K562 (cell line): ENCODE measurements around the gene ADARB2. TPM values are rescaled to one million over a fixed set of nuclear protein-coding genes. Genes with fewer than 3 reads are reported as not detected.

Source experiments
- ATAC-seq: fragments of 200-7000 bp; cut with Tn5 transposase; 3 replicates; pipeline ENCODE4 v1.9.1; 2020; ENCODE audit warnings: moderate library complexity
- BruUV-seq: library from RNA; stranded (reverse); fragments of 400-500 nt; replicated peaks from 2 replicates; lab custom pipeline; 2021; lab: Mats Ljungman, UMichigan
- CTCF ChIA-PET: fragments of 300-600 bp; formaldehyde crosslinking; extraction: SDS; loops from one replicate; lab custom pipeline; 2021; ENCODE audit warnings: low intra/inter-chr PET ratio; lab: Yijun Ruan, JAX
- POLR2A ChIA-PET: fragments of 300-600, 350-650 bp; sonication (Branson Sonifier 250); formaldehyde crosslinking; extraction: SDS; loops from one replicate; lab custom pipeline; 2021; ENCODE audit warnings: antibody characterized with exemption, inconsistent platforms; lab: Yijun Ruan, JAX
- DNase-seq, 4 experiments: peaks; one replicate each; pipeline versions ENCODE4 v3.0.0 to v3.0.0-alpha.2; 2011 to 2018; ENCODE audit warnings: low spot score in 3 of 4, mixed read lengths in 3 of 4; ENCODE audit errors: extremely low read depth in 1 of 4
- FAIRE-seq: peaks from 2 replicates; lab custom pipeline; 2011; peaks lifted over from hg19 to GRCh38; lab: Jason Lieb, UNC
- H2AFZ ChIP-seq: 2 replicates; pipeline ENCODE4 v1.6.0; 2011; ENCODE audit warnings: low read depth, low read length, control low read depth, inconsistent platforms
- H3K27ac ChIP-seq: fragments of 200-600 bp; 3 replicates; pipeline ENCODE4 v1.8.0; 2011; ENCODE audit warnings: low read depth, mild to moderate bottlenecking, control low read depth, inconsistent platforms, low read length, moderate library complexity, mixed read lengths; ENCODE audit errors: extremely low read depth
- H3K27me3 ChIP-seq, 2 experiments: fragments of 300-600 bp in 1 of 2; 2 replicates in 1 of 2; 3 replicates in 1 of 2; pipeline versions ENCODE4 v1.6.0 to v1.8.0; 2011; ENCODE audit warnings: inconsistent platforms in 2 of 2, low read length in 2 of 2, mild to moderate bottlenecking in 1 of 2, mixed read lengths in 1 of 2, moderate library complexity in 1 of 2; ENCODE audit not compliant: control insufficient read depth in 2 of 2, insufficient read depth in 2 of 2
- H3K36me3 ChIP-seq: fragments of 300-600 bp; 3 replicates; pipeline ENCODE4 v1.8.0; 2011; ENCODE audit warnings: mild to moderate bottlenecking, low read length, inconsistent platforms; ENCODE audit not compliant: control insufficient read depth, insufficient read depth
- H3K4me1 ChIP-seq, 2 experiments: fragments of 200-600 bp in 1 of 2; replicated peaks in 1 of 2; 2 replicates in 1 of 2; 3 replicates in 1 of 2; pipeline versions ENCODE4 v1.5.1 to v1.8.0; 2011; ENCODE audit warnings: inconsistent platforms in 2 of 2, low read length in 2 of 2, mild to moderate bottlenecking in 1 of 2, mixed read lengths in 1 of 2, moderate library complexity in 1 of 2; ENCODE audit not compliant: control insufficient read depth in 2 of 2, insufficient read depth in 2 of 2
- H3K4me2 ChIP-seq: 2 replicates; pipeline ENCODE4 v1.6.1; 2011; ENCODE audit warnings: low read length, control low read depth, inconsistent platforms, mixed read lengths; ENCODE audit not compliant: insufficient read depth
- H3K4me3 ChIP-seq: fragments of 200-600 bp; sonication (generic), shearing (Covaris generic); 2 replicates; pipeline ENCODE4 v1.5.1; 2016; ENCODE audit warnings: control low read depth, inconsistent platforms
- H3K79me2 ChIP-seq: fragments of 200-600 bp; 3 replicates; pipeline ENCODE4 v1.8.0; 2011; ENCODE audit warnings: low read length, inconsistent platforms; ENCODE audit not compliant: control insufficient read depth, insufficient read depth
- H3K9ac ChIP-seq, 2 experiments: 2 replicates each; pipeline versions ENCODE4 v1.6.0 to v1.6.1; 2011; ENCODE audit warnings: low read depth in 2 of 2, low read length in 2 of 2, control low read depth in 1 of 2, inconsistent platforms in 1 of 2, mild to moderate bottlenecking in 1 of 2, mixed read lengths in 1 of 2; ENCODE audit not compliant: insufficient read depth in 1 of 2
- H3K9me1 ChIP-seq: one replicate; pipeline ENCODE4 v1.6.0; 2011; ENCODE audit warnings: inconsistent platforms, mild to moderate bottlenecking, low read length, moderate library complexity; ENCODE audit not compliant: control insufficient read depth, insufficient read depth
- H3K9me3 ChIP-seq: replicated peaks from 2 replicates; pipeline ENCODE4 v1.5.1; 2011; ENCODE audit warnings: low read depth, low read length, inconsistent platforms; ENCODE audit not compliant: control insufficient read depth, insufficient read depth
- H4K20me1 ChIP-seq: replicated peaks from 2 replicates; pipeline ENCODE4 v1.6.1; 2011; ENCODE audit warnings: low read length, inconsistent platforms, mixed read lengths; ENCODE audit not compliant: control insufficient read depth, insufficient read depth
- ASH1L ChIP-seq: fragments of 450-650 bp; IDR thresholded peaks from 2 replicates; pipeline ENCODE4 v1.6.1; 2018; ENCODE audit warnings: borderline replicate concordance, mild to moderate bottlenecking, low read depth; ENCODE audit not compliant: partially characterized antibody
- RBM34 ChIP-seq: fragments of 200-400 bp; formaldehyde crosslinking; IDR thresholded peaks from 2 replicates; pipeline ENCODE4 v1.6.1; 2018; ENCODE audit warnings: low read length, borderline replicate concordance; ENCODE audit not compliant: insufficient read depth
- TAF15 ChIP-seq: fragments of 200-400 bp; formaldehyde crosslinking; IDR thresholded peaks from 2 replicates; pipeline ENCODE4 v1.6.1; 2017; ENCODE audit warnings: mild to moderate bottlenecking, low read depth, low read length, moderate library complexity
- WGBS: fragments of 100-300 bp; shearing (Covaris generic); methylation state at CpG from one replicate; pipeline ENCODE4 v1.1.6; 2016; ENCODE audit warnings: low coverage, mixed read lengths; ENCODE audit not compliant: insufficient coverage; ENCODE audit errors: missing lambda C conversion rate; 5-methylcytosine and 5-hydroxymethylcytosine counted together
- in situ Hi-C: fragments of 300-500 bp; cut with MboI; formaldehyde crosslinking; loops from 4 replicates; pipeline ENCODE4 v1.15.0; 2018; ENCODE audit warnings: inconsistent platforms, mixed read lengths
- intact Hi-C: fragments of 100-400 bp; cut with micrococcal nuclease; formaldehyde crosslinking; loops from 2 replicates; pipeline ENCODE4 v1.14.2; 2022
- polyA plus RNA-seq, 8 experiments: library from polyadenylated mRNA; depleted of rRNA in 4 of 8; stranded (reverse) in 5 of 8; unstranded in 3 of 8; fragments of >200 nt; fragmentation: Nextera tagmentation in 2 of 8; fragmentation: Illumina TruSeq in 1 of 8; extraction: Ambion mirVana in 2 of 8; extraction: Trizol in 1 of 8; gene quantifications; 2 replicates each; pipeline versions ENCODE4 v1.2.1 to v1.2.3, GENCODE V29; 2011 to 2014; ENCODE audit warnings: inconsistent platforms in 1 of 8, missing spikeins in 1 of 8
- total RNA-seq, 7 experiments: library from RNA; depleted of rRNA in 6 of 7; stranded (reverse); fragments of >200 nt in 6 of 7; fragmentation: Illumina TruSeq in 2 of 7; extraction: Trizol in 2 of 7; gene quantifications; 2 replicates each; pipeline versions ENCODE4 v1.2.1 to v1.2.3, GENCODE V29; 2011 to 2021; ENCODE audit warnings: low replicate concordance in 1 of 7

The ADARB2 gene
- total and polyA plus RNA-seq, 9 of the 15 experiments (the other 6 are each of a cell fraction or from before 2014, with no cell fraction given): not detected

DNA sequence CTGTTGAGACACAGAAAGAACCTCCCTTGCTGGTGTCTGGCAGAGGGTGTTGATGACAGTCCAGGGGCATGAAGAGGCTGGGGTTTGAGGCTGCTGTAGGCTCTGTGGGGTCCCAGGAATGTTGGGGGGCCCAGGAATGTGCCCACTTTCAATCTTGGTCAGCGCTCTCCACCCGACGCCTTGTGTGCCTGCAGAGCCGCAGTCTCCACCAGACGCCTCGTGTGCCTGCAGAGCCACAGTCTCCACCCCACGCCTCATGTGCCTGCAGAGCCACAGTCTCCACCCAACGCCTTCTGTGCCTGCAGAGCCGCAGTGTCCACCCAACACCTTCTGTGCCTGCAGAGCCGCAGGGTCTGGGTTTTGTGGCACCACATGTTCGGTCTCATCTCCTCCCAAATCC lies 84.0 kb downstream of the ADARB2 start:
- no TSS peak for BruUV-seq
- 0% methylated on average over 11 of the region's 11 CpGs for WGBS
- no peaks in the 10 kb centered on the region for H3K79me2 ChIP-seq
- intact Hi-C loops (no loop called here), in situ Hi-C loops (no loop called here)
- H3K9ac ChIP-seq: no peak overlapping the region
- no peaks in the 10 kb centered on the region for H3K36me3 ChIP-seq
- H3K27me3 ChIP-seq: peaks cover 0 to 38% of the 10 kb centered on the region in 2 experiments; a peak in 2 of 5 replicates
- ChIA-PET POLR2A (no interaction called here), CTCF (no interaction called here)
- DNase-seq (no peak), FAIRE-seq (no peak), ATAC-seq (no peak)
- no peaks in the 10 kb centered on the region for H3K9me1 ChIP-seq
- no peak overlapping the region for H3K4me3 ChIP-seq
- no peak overlapping the region for H3K27ac ChIP-seq
- H2AFZ ChIP-seq: no peak overlapping the region
- 0 out of 2 replicates have a peak, but pooled peaks cover 5% of the 10 kb centered on the region for H4K20me1 ChIP-seq
- H3K4me1 ChIP-seq: no peaks in the 10 kb centered on the region
- no peak for TF ChIP-seq ASH1L
- H3K9me3 ChIP-seq: no peaks in the 10 kb centered on the region
- H3K4me2 ChIP-seq: no peak overlapping the region

DNA sequence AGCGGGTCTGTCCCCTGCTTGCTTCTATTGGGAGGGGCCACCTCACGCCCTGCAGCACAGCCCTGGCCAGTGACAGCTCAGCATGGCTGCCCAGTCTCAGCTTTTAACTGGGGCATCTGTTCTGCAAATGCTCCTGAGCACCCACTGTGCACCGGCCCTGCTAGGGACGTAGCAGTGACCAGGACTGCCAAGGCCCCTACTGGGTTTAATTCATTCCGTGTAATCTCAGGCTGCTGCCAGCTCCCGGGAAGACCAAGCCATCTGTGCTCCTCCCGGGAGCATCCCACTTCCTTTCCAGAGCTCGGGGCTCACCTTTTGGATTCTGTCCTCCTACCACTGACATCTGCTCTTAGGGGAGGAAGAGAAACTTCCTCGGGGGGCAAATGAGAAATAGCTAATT lies 85.2 kb downstream of the ADARB2 start:
- no peak overlapping the region for H3K4me3 ChIP-seq
- no peak for ATAC-seq
- no peak overlapping the region for H3K27ac ChIP-seq
- intact Hi-C loops: no loop called here
- H4K20me1 ChIP-seq: 0 out of 2 replicates have a peak, but pooled peaks cover 5% of the 10 kb centered on the region
- WGBS: 2% methylated on average over 8 of the region's 9 CpGs
- CTCF ChIA-PET: no interaction called here
- no peak for FAIRE-seq
- H3K4me2 ChIP-seq: no peak overlapping the region
- no peak overlapping the region for H3K9ac ChIP-seq
- TF ChIP-seq RBM34 (no peak), TAF15 (no peak)
- H3K36me3 ChIP-seq: no peaks in the 10 kb centered on the region
- H2AFZ ChIP-seq: no peak overlapping the region
- no TSS peak for BruUV-seq
- POLR2A ChIA-PET: interaction anchor here (1.4 kb wide), 1 partner anchor 12 kb away, joined by 5 read pairs; no protein-coding TSS in a partner anchor
- no peaks in the 10 kb centered on the region for H3K9me3 ChIP-seq
- no peaks in the 10 kb centered on the region for H3K4me1 ChIP-seq
- no peak for DNase-seq
- H3K79me2 ChIP-seq: no peaks in the 10 kb centered on the region
- no peaks in the 10 kb centered on the region for H3K9me1 ChIP-seq
- peaks cover 0 to 37% of the 10 kb centered on the region in 2 experiments; a peak in 2 of 5 replicates for H3K27me3 ChIP-seq
- in situ Hi-C loops: no loop called here
